NCI-H1105 treated with DMSO at 0.1 percent for 48 hours (cell line): ENCODE measurements around the gene CD7.

Experiments
- DNase-seq: peaks from one replicate; lab custom pipeline; 2025; lab: John Stamatoyannopoulos, UW

Gene CD7

DNA sequence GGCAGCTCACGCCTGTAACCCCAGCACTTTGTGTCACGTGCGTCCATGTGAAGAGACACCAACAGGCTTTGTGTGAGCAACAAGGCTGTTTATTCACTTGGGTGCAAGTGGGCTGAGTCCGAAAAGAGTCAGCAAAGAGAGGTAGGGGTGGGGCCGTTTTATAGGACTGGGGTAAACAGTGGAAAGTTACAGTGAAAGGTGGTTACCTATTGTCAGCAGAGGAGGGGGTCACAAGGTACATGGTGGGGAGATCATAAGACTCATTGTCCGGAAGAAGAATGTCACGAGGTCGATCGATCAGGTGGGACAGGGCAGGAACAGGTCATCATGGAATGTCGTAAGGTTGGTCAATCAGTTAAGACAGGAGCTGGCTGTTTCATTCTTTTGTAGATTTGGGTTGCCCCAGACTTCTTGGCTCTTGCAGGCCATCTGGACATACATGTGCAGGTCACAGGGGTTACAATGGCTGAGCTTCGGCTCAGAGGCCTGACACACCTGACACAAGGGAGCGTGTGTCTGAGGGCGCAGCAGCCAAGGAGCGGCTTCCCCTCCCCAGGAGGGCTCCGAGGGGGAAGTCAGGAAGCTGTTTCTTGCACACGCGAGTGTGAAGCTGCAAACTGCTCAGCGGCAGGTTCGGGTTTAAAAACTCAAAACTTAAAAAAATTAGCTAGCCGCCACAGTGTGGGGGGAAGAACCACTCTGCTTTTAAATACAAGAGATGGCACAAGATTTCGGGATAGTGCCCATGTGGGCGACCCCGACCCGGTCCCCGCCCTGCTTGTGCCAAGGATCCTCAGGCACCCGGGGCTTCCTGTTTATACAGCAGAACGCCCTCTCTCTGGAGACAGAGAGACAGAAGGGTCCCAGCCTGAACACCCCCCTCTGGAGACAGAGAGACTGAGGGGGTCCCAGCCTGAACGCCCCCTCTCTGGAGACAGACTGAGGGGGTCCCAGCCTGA lies 29.2 kb upstream of the CD7 start:
- DNase-seq, result no peak

- DNase-seq, result no peak
Measured at GRCh38 chr17:82345151-82345976, 28.0 kb upstream of the CD7 start.

DNA sequence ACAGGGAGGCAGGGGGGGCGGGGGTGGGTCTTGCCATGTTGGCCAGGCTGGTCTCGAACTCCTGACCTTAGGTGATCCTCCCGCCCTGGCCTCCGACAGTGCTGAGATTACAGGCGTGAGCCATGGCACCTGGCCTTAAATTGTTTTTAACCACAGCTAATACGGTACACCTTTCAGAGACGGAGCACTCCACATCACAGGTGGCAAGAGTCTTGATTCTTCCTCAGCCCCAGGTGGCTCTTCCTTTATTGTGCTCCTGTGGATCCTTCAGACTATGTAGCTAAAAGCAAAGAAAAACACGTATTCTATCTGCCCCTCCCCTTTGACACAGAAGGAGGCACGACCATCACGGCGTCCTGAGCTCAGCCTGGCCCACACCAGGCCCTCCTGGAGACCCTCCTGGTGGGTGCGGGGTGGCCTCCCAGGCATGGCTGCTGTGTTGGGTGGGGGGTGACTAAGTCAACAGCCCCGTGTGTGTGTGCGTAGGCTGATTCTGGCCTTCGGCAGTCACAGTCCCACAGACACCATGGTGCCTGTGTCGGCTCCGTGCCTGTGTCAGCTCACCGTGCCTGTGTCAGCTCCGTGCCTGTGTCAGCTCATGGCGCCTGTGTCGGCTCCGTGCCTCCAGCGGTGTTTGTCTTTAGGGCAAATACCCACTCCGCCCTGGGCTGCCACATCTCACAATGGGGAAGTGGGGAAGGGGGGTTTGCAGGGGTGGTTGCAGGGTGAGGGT lies 26.9 kb upstream of the CD7 start:
- DNase-seq, result no peak

DNA sequence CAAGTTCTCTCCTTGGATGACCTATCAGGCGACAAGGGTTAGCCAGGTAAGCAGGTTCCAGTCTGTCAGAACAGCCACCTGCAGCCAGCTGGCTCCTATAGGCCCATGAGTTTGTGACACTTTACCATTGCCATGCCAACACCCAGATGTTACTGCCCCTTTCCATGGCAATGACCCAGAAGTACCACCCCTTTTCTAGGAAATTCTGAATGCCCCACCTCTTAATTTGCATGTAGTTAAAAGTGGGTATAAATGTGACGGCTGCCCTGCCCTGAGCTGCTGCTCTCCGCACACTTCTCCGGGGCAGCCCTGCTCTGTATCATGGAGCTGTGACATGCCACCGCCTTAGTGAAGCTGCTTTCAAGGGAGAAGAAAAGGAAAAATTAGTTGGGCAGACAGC lies 26.2 kb upstream of the CD7 start:
- no peak for DNase-seq

DNA sequence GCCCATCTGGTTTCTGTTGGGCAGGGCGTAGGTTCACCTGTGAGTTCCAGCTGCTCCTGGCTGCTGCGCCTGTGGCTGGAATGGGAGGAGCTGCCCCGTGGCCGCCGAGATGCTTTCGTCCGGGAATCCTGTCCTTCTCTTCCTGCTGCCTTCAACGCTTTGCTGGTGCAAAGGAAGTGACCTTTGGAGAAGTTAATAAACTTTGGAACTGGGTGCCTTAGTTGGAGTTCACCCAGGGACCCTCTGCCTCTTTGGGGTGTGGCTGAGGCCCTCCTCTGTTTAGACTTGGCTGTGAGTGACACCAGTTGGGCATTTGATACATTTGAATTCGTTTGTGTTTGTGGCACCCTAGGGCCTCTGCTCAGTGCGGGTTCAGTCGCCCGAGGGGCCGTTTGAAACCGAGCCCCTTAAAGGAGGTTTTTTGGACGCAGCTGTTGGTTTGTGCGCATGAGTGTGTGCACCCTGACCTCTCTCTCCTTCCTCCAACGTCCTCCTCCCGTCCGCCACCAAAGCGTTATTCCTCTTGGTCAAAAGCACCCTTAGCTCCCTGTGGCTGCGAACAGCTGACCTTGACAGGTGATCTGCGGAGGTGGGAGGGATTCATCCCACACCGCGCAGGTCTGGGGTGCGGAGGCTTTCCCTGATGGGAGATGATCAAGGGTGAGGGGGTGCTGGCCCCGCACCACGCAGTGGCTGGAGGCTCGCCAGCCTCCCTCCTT lies 25.1 kb upstream of the CD7 start:
- DNase-seq, result no peak

- no peak for DNase-seq
Measured at GRCh38 chr17:82339634-82340580, 22.5 kb upstream of the CD7 start.

- DNase-seq, result peak; percentile 33
Measured at GRCh38 chr17:82338858-82339633, 21.6 kb upstream of the CD7 start.

DNA sequence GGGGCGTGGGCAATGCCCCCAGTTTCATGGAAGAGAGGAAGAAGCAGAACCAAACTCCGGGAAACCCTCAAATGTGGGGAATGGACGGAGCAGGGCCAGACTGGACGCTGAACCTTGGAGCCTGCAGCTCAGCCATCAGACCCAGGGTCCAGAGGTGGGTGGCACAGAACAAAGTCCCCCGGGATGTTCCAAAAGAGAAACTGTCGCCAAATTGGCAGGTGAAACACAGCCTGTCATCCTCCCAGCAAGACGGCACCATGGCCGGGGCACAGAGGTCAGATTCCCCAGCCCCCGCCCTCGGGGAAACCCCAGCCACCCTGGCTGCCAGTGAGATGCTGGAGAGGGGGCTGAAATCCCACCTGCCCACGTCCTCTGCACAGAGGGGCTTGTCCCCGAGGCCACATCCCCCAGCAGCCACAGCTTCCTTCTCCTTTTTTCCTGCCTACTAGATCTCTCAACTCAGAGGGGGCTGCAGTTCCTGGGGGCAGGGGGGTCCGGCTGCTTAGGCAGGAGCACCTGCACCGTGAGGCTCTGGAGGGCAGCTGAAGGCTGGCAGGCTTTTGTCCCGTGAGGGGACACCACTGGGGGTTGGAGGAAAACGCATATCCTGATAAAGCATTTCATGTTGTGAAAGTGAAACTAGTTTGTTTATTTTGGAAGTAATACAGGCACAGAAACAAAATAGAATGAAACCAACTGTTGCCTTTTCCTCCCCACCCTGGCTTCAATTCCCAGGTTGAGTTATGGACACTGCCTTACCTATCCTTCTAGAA lies 17.4 kb upstream of the CD7 start:
- no peak for DNase-seq

DNA sequence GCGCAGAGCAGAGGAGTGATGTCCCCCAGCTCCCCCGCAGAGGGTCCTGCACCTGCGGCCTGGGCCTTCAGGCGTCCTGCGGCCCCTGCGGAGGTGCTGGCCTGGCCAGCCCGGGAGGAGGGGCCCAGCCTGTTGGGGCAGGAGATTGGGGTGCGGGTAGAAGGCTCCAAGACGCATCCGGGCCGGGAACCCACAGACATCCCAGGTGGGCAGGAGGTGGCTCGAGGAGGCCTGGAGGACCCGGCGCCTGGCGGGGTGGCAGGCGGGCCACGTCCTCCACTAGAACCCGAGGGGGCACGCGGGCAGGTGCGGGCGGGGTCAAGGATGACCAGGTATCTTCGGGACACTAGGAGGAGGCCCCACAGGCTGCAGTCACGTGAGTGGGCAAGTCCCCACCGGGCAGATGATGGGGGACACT lies 16.8 kb upstream of the CD7 start:
- DNase-seq, result no peak

DNA sequence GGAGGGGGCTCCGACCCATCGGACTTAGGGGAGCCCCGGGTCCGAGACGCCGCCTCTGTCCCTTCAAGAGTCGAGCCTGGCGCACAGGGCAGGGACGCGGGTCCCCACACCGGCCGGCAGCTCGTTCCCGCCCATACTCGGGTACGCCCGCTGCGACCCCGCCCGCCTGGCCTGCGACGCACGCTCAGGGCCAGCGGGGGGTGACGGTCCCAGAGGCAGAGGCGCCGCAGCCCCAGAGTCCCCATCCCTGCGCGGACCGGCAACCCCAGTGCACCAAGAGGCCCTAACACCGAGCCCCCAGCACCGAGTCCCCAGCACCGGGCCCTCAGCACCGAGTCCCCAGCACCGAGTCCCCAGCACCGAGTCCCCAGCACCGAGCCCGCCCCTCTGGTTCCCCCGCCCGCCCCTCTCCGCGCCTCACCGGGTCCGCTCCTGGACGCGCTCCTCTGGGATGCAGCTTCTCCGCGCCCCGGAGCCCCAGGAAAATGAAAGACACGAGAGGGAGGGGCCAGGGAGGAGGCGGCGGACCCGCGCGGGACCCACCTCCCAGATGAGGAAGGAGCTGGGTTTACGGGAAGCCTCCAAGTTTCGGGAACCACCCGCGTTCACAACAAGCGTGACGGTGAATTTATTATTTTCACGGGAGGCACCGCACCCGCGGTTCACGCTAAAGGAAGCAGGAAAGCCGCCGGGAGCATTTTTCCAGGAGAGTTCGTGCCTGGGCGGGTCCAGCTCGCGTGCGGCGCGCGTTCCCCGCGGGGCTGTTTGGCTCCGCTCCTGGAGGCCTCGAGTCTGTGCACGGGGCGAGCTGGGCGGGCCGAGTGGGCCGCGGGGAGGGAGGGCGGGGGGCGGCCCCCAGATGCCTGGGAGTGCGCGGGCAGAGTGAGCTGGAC lies 16.1 kb upstream of the CD7 start, which contains the start of gene SECTM1:
SECTM1 (minus strand) TSS at position 488 of the 893 bp plus-strand sequence. CDS start 6,526 bp downstream, outside the sequence.
- no peak for DNase-seq

- DNase-seq, result no peak
Measured at GRCh38 chr17:82332669-82333278, 15.4 kb upstream of the CD7 start.

DNA sequence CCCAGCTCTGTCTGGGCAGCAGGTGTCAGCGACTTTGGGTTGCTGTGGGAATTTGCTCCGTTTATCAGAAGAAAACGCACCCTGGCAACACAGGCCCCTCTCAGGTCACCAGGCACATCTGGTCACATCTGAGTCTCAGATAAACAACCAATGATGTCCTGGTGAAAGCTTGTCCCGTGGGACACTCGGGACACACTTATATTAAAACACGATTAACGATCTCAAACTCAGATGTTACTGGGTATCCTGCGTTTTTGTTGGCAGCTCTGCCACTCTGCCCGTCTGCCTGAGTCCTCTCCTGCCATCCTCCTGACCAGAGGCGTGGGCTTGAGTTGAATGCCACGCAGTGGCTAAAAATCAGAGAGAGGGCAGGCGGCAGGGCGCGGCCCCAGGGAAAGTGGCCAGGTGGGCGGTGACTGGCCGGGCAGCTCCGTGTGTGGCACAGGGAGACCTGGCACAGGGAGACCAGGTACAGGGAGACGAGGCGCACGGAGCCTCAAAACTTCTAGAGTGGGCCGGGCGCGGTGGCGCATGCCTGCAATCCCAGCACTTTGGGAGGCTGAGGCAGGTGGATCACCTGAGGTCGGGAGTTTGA lies 14.0 kb upstream of the CD7 start:
- no peak for DNase-seq

DNA sequence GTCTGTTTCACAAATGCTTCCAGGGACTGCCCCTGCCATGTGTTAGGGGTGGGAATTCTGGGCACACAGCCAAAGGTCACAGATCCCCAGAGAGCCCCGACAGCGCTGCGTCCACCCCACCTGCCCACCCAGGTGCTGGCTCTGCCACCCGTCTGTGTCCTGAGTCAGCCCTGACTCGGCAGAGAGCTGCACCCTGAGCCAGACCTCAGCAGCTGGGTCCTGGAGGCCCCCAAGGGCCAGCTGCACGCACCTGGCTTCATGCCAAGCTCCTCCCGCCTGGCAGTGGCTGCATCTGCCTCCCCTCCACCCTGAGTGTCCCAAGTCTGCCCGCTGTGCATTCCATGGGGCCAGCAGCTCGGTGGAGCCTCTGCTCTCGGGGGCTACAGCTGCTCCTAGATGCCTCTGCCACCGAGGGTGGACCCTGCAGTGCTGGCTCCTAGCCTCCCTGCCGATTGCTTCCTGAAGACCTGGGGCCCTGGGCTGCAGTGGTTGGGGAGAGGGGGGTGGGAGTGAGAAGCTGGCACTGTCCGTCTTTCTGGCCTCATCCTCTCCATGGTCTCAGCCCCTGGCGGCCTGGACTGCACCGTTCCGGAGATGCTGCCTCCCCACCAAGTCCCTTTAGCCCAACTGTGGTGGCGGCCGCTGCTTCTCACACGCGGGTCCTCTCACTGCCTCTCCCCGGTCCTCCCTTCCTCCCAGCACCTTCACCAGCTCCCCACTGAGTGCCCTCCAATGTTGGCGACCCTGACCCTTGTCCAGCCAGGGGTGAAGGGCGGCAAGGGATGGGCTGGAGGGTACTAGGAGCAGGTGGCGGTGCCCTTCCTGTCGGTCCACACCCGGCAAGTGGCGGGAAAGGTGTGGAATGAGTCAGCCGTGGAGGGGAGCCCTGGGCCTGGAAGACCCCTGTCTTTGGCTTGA lies 13.2 kb upstream of the CD7 start:
- DNase-seq, result peak; percentile 88

DNA sequence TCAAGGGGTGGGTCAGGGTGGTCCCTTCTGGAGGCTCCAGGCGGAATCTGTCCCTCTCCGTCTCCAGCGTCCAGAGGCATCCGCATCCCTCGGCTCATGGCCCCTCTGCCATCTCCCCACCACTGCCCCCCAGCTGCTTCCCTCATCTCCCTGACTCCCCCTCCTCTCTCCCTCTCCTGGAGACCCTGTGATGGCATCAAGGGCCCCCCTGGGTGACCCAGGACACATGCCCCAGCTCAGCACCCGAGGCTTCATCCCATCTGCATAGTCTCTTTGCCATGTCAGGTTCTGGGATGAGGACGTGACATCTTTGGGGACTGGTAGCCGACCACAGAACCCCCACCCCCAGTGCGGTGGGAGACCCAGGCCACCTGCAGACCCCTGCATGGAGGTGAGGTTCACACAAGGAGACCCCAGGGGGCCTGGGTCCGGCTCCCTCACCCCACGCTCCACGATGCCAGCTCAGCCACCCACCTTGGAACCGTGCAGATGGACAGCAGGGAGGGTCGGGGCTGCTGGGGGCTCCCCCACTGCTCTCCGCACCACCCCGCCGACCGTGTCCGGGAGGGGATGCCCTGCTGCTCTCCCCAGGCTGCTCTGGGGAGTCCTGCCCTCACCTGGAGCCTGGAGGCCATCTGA lies 12.4 kb upstream of the CD7 start:
- DNase-seq, result no peak

DNA sequence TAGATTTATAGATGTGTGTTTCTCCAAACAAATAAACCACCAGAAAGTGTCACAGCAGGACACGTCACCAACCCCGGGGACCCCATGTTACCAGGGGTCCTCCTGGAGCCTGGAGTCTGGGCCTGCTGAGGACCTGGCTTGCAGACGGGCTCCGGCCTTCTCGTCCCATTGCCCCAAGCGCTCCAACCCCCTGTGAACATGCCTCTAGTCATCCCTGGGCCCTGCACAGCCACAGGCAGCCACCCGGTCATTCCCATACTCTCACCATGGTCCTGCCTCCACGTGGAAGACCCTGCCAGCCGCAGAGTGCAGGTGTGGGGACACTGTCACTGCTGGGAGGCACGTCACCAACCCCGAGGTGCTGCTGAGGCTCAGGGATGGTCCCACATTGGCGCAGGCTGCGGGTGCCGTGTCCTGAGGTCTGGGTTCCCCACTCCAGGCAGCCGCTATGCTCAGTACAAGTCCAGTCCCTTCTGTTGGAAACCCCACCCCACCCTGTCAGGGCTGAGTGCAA lies 11.6 kb upstream of the CD7 start:
- no peak for DNase-seq
